Motor neuron (in vitro differentiated cells): ENCODE data around the gene CD22. TPM values are rescaled to one million over a fixed set of nuclear protein-coding genes. Genes with fewer than 3 reads are reported as not detected.
"Not testable (repeated sequence)": the region's sequence is repeated elsewhere in the genome, so short reads cannot be mapped to it uniquely, and the experiment has no call there.

Experiments used
- ATAC-seq, 8 experiments: fragments of 200-7000 bp; cut with Tn5 transposase; replicated peaks in 6 of 8; 2 replicates each; pipeline ENCODE4 v1.8.0; 2021; ENCODE audit warnings: mild to moderate bottlenecking in 8 of 8, moderate library complexity in 8 of 8
- H3K27ac ChIP-seq, 2 donors: fragments of 250-450 bp; sonication (Bioruptor Pico); 2 replicates each; pipeline ENCODE4 v1.9.0; 2021; ENCODE audit warnings: antibody characterized with exemption in 2 of 2, mild to moderate bottlenecking in 2 of 2, moderate library complexity in 1 of 2
- H3K4me1 ChIP-seq, 2 donors: fragments of 250-450 bp; sonication (Bioruptor Pico); replicated peaks in 1 of 2; 2 replicates each; pipeline ENCODE4 v1.6.1; 2021; ENCODE audit warnings: antibody characterized with exemption in 2 of 2, mild to moderate bottlenecking in 2 of 2, moderate library complexity in 1 of 2
- H3K4me3 ChIP-seq, 5 donors: fragments of 250-450 bp; sonication (Bioruptor Pico); 2 replicates each; pipeline ENCODE4 v1.9.0; 2021; ENCODE audit warnings: antibody characterized with exemption in 5 of 5, mild to moderate bottlenecking in 5 of 5, moderate library complexity in 4 of 5
- WGBS, 10 experiments: fragments of 450-650 bp; shearing (Covaris generic); methylation state at CpG; one replicate each; pipeline ENCODE4 v1.0.0; 2022; 5-methylcytosine and 5-hydroxymethylcytosine counted together
- in situ Hi-C, 9 experiments: fragments of 400-800 bp; cut with MboI; loops; one replicate each; pipeline ENCODE4 v1.15.0; 2021; ENCODE audit warnings: low sequenced_read_pairs in 9 of 9, low pct_unique_long_range_greater_than_20kb in 2 of 9; ENCODE audit not compliant: unreplicated experiment in 9 of 9
- total RNA-seq, 8 experiments: library from RNA; unstranded; fragments of 300-600 nt; gene quantifications; 2 replicates each; pipeline versions ENCODE4 v1.2.3 to v1.2.4, GENCODE V29; 2022

CD22 gene
- total RNA-seq, 8 experiments from 2014 or later, result 0.27 to 1.8 (median 0.93) TPM; not detected in 2

- Histone ChIP-seq H3K27ac (no peak overlapping the region), H3K4me3 (no peak overlapping the region), H3K4me1 (no peaks in the 10 kb centered on the region)
- no peak for ATAC-seq
- WGBS, 10 experiments, result 0 to 86% (median 70%) methylated on average over 1 to 4 of the region's 5 CpGs; no CpG with 5 or more reads in 4 of the 10 experiments
- in situ Hi-C loops, result loop anchor here in 2 of 9 experiments (25.0 kb wide), 2 partner anchors 101 to 126 kb away; partner anchors contain the start of gene KRTDAP (in 1 of the 2)
Measured at GRCh38 chr19:35360880-35361420, 32.0 kb downstream of the CD22 start.

- H3K4me3 ChIP-seq, result no peak overlapping the region
- H3K27ac ChIP-seq, result no peak overlapping the region
- ATAC-seq, result no peak
- in situ Hi-C loops, result loop anchor here in 2 of 9 experiments (25.0 kb wide), 2 partner anchors 100 to 125 kb away; partner anchors contain the start of gene KRTDAP (in 1 of the 2)
- 63 to 68% methylated on average over 2 to 4 of the region's 14 CpGs; no CpG with 5 or more reads in 8 of the 10 experiments for WGBS, 10 experiments
- H3K4me1 ChIP-seq, result no peaks in the 10 kb centered on the region
Measured at GRCh38 chr19:35362261-35363000, 33.4 kb downstream of the CD22 start.

GRCh38 chr19:35363001-35363590 is 34.1 kb downstream of the CD22 start:
- in situ Hi-C loops, result loop anchor here in 2 of 9 experiments (25.0 kb wide), 2 partner anchors 99 to 124 kb away; partner anchors contain the start of gene KRTDAP (in 1 of the 2)
- no peak overlapping the region for H3K4me3 ChIP-seq
- no peak overlapping the region for H3K27ac ChIP-seq
- H3K4me1 ChIP-seq, result no peaks in the 10 kb centered on the region
- WGBS, 10 experiments, result 80 to 100% methylated on average over 1 of the region's 11 CpGs; no CpG with 5 or more reads in 8 of the 10 experiments
- no peak for ATAC-seq

- peak in 3 of 8 experiments; percentile 27 to 56 (median 34) for ATAC-seq
- Histone ChIP-seq H3K27ac (no peak overlapping the region), H3K4me3 (no peak overlapping the region), H3K4me1 (no peaks in the 10 kb centered on the region)
- WGBS, 10 experiments, result 50 to 90% (median 62%) methylated on average over 2 to 12 of the region's 19 CpGs; no CpG with 5 or more reads in 3 of the 10 experiments
- in situ Hi-C loops, result loop anchor here in 2 of 9 experiments (25.0 kb wide), 2 partner anchors 98 to 123 kb away; partner anchors contain the start of gene KRTDAP (in 1 of the 2)
Measured at GRCh38 chr19:35363711-35364425, 34.9 kb downstream of the CD22 start.

- no peak for ATAC-seq
- WGBS, 10 experiments, result 54 to 92% (median 89%) methylated on average over 2 to 4 of the region's 4 CpGs; no CpG with 5 or more reads in 5 of the 10 experiments
- Histone ChIP-seq H3K4me3 (no peak overlapping the region), H3K27ac (no peak overlapping the region), H3K4me1 (no peaks in the 10 kb centered on the region)
- in situ Hi-C loops, result loop anchor here in 2 of 9 experiments (25.0 kb wide), 2 partner anchors 97 to 122 kb away; partner anchors contain the start of gene KRTDAP (in 1 of the 2)
Measured at GRCh38 chr19:35365303-35365702, 36.3 kb downstream of the CD22 start.

- Histone ChIP-seq H3K27ac (no peak overlapping the region), H3K4me1 (no peaks in the 10 kb centered on the region), H3K4me3 (no peak overlapping the region)
- ATAC-seq, result no peak
- in situ Hi-C loops, result loop anchor here in 2 of 9 experiments (25.0 kb wide), 2 partner anchors 94 to 119 kb away; partner anchors contain the start of gene KRTDAP (in 1 of the 2)
- 9 to 70% (median 24%) methylated on average over 1 of the region's 1 CpG; no CpG with 5 or more reads in 2 of the 10 experiments for WGBS, 10 experiments
Measured at GRCh38 chr19:35368378-35368777, 39.4 kb downstream of the CD22 start.

- no peaks in the 10 kb centered on the region for H3K4me1 ChIP-seq
- ATAC-seq, result no peak
- H3K27ac ChIP-seq, result no peak overlapping the region
- in situ Hi-C loops, result loop anchor here in 2 of 9 experiments (25.0 kb wide), 2 partner anchors 93 to 118 kb away; partner anchors contain the start of gene KRTDAP (in 1 of the 2)
- H3K4me3 ChIP-seq, result no peak overlapping the region
Measured at GRCh38 chr19:35369522-35369921, 40.5 kb downstream of the CD22 start.

GRCh38 chr19:35370722-35371121 is 41.7 kb downstream of the CD22 start, which contains the start of gene GPR42:
Gene GPR42, plus strand, starts transcription at chr19:35371068. Its CDS starts 292 bp downstream, at chr19:35371360.
- Histone ChIP-seq H3K4me1 (no peaks in the 10 kb centered on the region), H3K27ac (no peak within 1 kb of the TSS), H3K4me3 (no peak within 1 kb of the TSS)
- 67 to 88% (median 82%) methylated on average over 3 to 4 of the region's 8 CpGs; no CpG with 5 or more reads in 6 of the 10 experiments for WGBS, 10 experiments
- in situ Hi-C loops, result loop anchor here in 2 of 9 experiments (25.0 kb wide), 2 partner anchors 92 to 117 kb away; partner anchors contain the start of gene KRTDAP (in 1 of the 2)
- ATAC-seq, result no peak

- in situ Hi-C loops, result loop anchor here in 2 of 9 experiments (25.0 kb wide), 2 partner anchors 89 to 114 kb away; partner anchors contain the start of gene KRTDAP (in 1 of the 2)
- 47 to 90% (median 83%) methylated on average over 1 to 6 of the region's 7 CpGs; no CpG with 5 or more reads in 1 of the 10 experiments for WGBS, 10 experiments
Measured at GRCh38 chr19:35373492-35373891, 44.5 kb downstream of the CD22 start.

GRCh38 chr19:35374031-35374430 is 45.0 kb downstream of the CD22 start:
- not testable (repeated sequence) for H3K27ac ChIP-seq, H3K4me3 ChIP-seq, ATAC-seq, H3K4me1 ChIP-seq
- in situ Hi-C loops, result loop anchor here in 2 of 9 experiments (25.0 kb wide), 2 partner anchors 88 to 113 kb away; partner anchors contain the start of gene KRTDAP (in 1 of the 2)

More at GRCh38 chr19:35373492-35373891, 44.5 kb downstream of the CD22 start:
- ATAC-seq, result no peak
- no peaks in the 10 kb centered on the region for H3K4me1 ChIP-seq
- H3K27ac ChIP-seq, result no peak overlapping the region
- no peak overlapping the region for H3K4me3 ChIP-seq

- in situ Hi-C loops, result no loop called here
- no peak overlapping the region for H3K4me3 ChIP-seq
- H3K4me1 ChIP-seq, result no peaks in the 10 kb centered on the region
- 40 to 100% (median 84%) methylated on average over 1 to 10 of the region's 12 CpGs; no CpG with 5 or more reads in 1 of the 10 experiments for WGBS, 10 experiments
- ATAC-seq, result peak in 1 of 8 experiments; percentile 31
- H3K27ac ChIP-seq, result no peak overlapping the region
Measured at GRCh38 chr19:35375505-35376307, 46.7 kb downstream of the CD22 start.
